Type B pancreatic cell (in vitro differentiated cells): Measurements from ENCODE around the gene TRAF1. TPM values are rescaled to one million over a fixed set of nuclear protein-coding genes. Genes with fewer than 3 reads are reported as not detected.
A peak's percentile ranks its signal among the peaks of the same experiment; 100 is the strongest.

Source experiments
- DNase-seq: peaks from one replicate; pipeline ENCODE4 v3.0.0; 2021; ENCODE audit warnings: mixed read lengths; ENCODE audit not compliant: unreplicated experiment; ENCODE audit errors: extremely low spot score
- H3K27ac Mint-ChIP-seq: 2 replicates; pipeline ENCODE4 v1.8.0; 2021; ENCODE audit warnings: mild to moderate bottlenecking, mixed read lengths
- H3K27me3 Mint-ChIP-seq: 2 replicates; pipeline ENCODE4 v1.8.0; 2021; ENCODE audit warnings: mixed read lengths
- H3K36me3 Mint-ChIP-seq: 2 replicates; pipeline ENCODE4 v1.8.0; 2021; ENCODE audit warnings: mixed read lengths
- H3K4me1 Mint-ChIP-seq: one replicate; pipeline ENCODE4 v1.8.0; 2021; ENCODE audit warnings: mixed read lengths; ENCODE audit not compliant: unreplicated experiment
- H3K4me3 Mint-ChIP-seq: 2 replicates; pipeline ENCODE4 v1.8.0; 2021; ENCODE audit warnings: mild to moderate bottlenecking, mixed read lengths
- H3K9me3 Mint-ChIP-seq: 2 replicates; pipeline ENCODE4 v1.8.0; 2021; ENCODE audit warnings: mixed read lengths
- CTCF ChIP-seq: fragments of 200-600 bp; sonication (generic); conservative IDR thresholded peaks from 2 replicates; pipeline ENCODE4 v1.5.0; 2021; ENCODE audit warnings: antibody characterized with exemption, mild to moderate bottlenecking
- total RNA-seq: library from RNA; stranded (reverse); gene quantifications from 2 replicates; pipeline ENCODE4 v1.2.1, GENCODE V29; 2021; ENCODE audit warnings: low replicate concordance

Gene TRAF1
- total RNA-seq, 1 donor from 2014 or later: 3.1 TPM

- H3K9me3 Mint-ChIP-seq: no peaks in the 10 kb centered on the region
- no peaks in the 10 kb centered on the region for H3K27me3 Mint-ChIP-seq
- TF ChIP-seq CTCF: no peak
- H3K4me1 Mint-ChIP-seq: peaks cover 10% of the 10 kb centered on the region
- no peak overlapping the region for H3K4me3 Mint-ChIP-seq
- DNase-seq: no peak
- peaks cover 8% of the 10 kb centered on the region for H3K36me3 Mint-ChIP-seq
- H3K27ac Mint-ChIP-seq: peak overlapping the region; percentile 32
Observed at GRCh38 chr9:120866651-120867050, 59.9 kb downstream of the TRAF1 start.

- Mint-ChIP-seq H3K27me3 (no peaks in the 10 kb centered on the region), H3K4me1 (peaks cover 10% of the 10 kb centered on the region), H3K4me3 (peak overlapping the region; percentile 77), H3K27ac (peak overlapping the region; percentile 32), H3K9me3 (no peaks in the 10 kb centered on the region), H3K36me3 (peaks cover 10% of the 10 kb centered on the region)
- no peak for TF ChIP-seq CTCF
- no peak for DNase-seq
Observed at GRCh38 chr9:120865809-120866208, 60.8 kb downstream of the TRAF1 start.

GRCh38 chr9:120865176-120865575, 61.4 kb downstream of the TRAF1 start:
- Mint-ChIP-seq H3K27me3 (no peaks in the 10 kb centered on the region), H3K9me3 (no peaks in the 10 kb centered on the region), H3K27ac (no peak overlapping the region), H3K4me1 (peaks cover 10% of the 10 kb centered on the region), H3K4me3 (peak overlapping the region; percentile 31), H3K36me3 (peaks cover 15% of the 10 kb centered on the region)
- DNase-seq: no peak
- TF ChIP-seq CTCF: no peak

- peaks cover 10% of the 10 kb centered on the region for H3K4me1 Mint-ChIP-seq
- H3K27ac Mint-ChIP-seq: no peak overlapping the region
- H3K4me3 Mint-ChIP-seq: no peak overlapping the region
- H3K9me3 Mint-ChIP-seq: no peaks in the 10 kb centered on the region
- no peaks in the 10 kb centered on the region for H3K27me3 Mint-ChIP-seq
- DNase-seq: no peak
- TF ChIP-seq CTCF: no peak
- H3K36me3 Mint-ChIP-seq: peaks cover 17% of the 10 kb centered on the region
Observed at GRCh38 chr9:120864719-120865118, 61.9 kb downstream of the TRAF1 start.

GRCh38 chr9:120863833-120864232, 62.8 kb downstream of the TRAF1 start:
- Mint-ChIP-seq H3K27ac (no peak overlapping the region), H3K4me3 (no peak overlapping the region), H3K27me3 (no peaks in the 10 kb centered on the region), H3K9me3 (no peaks in the 10 kb centered on the region), H3K4me1 (peaks cover 10% of the 10 kb centered on the region), H3K36me3 (peaks cover 18% of the 10 kb centered on the region)
- no peak for TF ChIP-seq CTCF
- DNase-seq: no peak

GRCh38 chr9:120862452-120862851, 64.1 kb downstream of the TRAF1 start:
- no peak overlapping the region for H3K4me3 Mint-ChIP-seq
- H3K36me3 Mint-ChIP-seq: peaks cover 18% of the 10 kb centered on the region
- no peaks in the 10 kb centered on the region for H3K9me3 Mint-ChIP-seq
- no peak for DNase-seq
- no peaks in the 10 kb centered on the region for H3K27me3 Mint-ChIP-seq
- peaks cover 4% of the 10 kb centered on the region for H3K4me1 Mint-ChIP-seq
- no peak overlapping the region for H3K27ac Mint-ChIP-seq
- no peak for TF ChIP-seq CTCF
